IMR-90 (cell line): ENCODE results near the gene TTC28. TPM values are rescaled to one million over a fixed set of nuclear protein-coding genes. Genes with fewer than 3 reads are reported as not detected.

Source experiments
- ATAC-seq: fragments of 200-7000 bp; cut with Tn5 transposase; 2 replicates; pipeline ENCODE4 v1.9.1; 2020; ENCODE audit warnings: low read depth, mild to moderate bottlenecking, moderate library complexity
- BruUV-seq: library from RNA; stranded (reverse); fragments of 400-500 nt; replicated peaks from 2 replicates; lab custom pipeline; 2021; lab: Mats Ljungman, UMichigan
- CTCF ChIA-PET: fragments of 300-600 bp; formaldehyde crosslinking; extraction: SDS; loops from one replicate; lab custom pipeline; 2021; ENCODE audit warnings: antibody characterized with exemption; lab: Yijun Ruan, JAX
- POLR2A ChIA-PET: fragments of 300-600 bp; sonication (Branson Sonifier 250); formaldehyde crosslinking; loops from one replicate; lab custom pipeline; 2022; ENCODE audit warnings: antibody characterized with exemption; ENCODE audit not compliant: unreplicated experiment; lab: Charles Lee
- DNase-seq: peaks from one replicate; pipeline ENCODE4 v3.0.0; 2013
- H2AFZ ChIP-seq: replicated peaks from 2 replicates; pipeline ENCODE3; 2013; ENCODE audit warnings: low read length, mild to moderate bottlenecking; ENCODE audit not compliant: poor library complexity
- H2AK5ac ChIP-seq: 2 replicates; pipeline ENCODE4 v1.6.1; 2013; ENCODE audit warnings: low read depth, low read length, inconsistent platforms
- H2AK9ac ChIP-seq: replicated peaks from 2 replicates; pipeline ENCODE3; 2013; ENCODE audit warnings: mild to moderate bottlenecking, low read depth, low read length, moderate library complexity; ENCODE audit not compliant: poor library complexity
- H2BK120ac ChIP-seq: 2 replicates; pipeline ENCODE4 v1.6.1; 2013; ENCODE audit warnings: low read depth, low read length, inconsistent platforms
- H2BK15ac ChIP-seq: 3 replicates; pipeline ENCODE4 v1.6.1; 2013; ENCODE audit warnings: low read depth, low read length, inconsistent platforms
- H2BK20ac ChIP-seq: 2 replicates; pipeline ENCODE4 v1.6.1; 2013; ENCODE audit warnings: low read depth, mild to moderate bottlenecking, inconsistent platforms, low read length, moderate library complexity
- H2BK5ac ChIP-seq: 2 replicates; pipeline ENCODE4 v1.6.1; 2013; ENCODE audit warnings: mild to moderate bottlenecking, low read depth, low read length, inconsistent platforms; ENCODE audit not compliant: poor library complexity, severe bottlenecking
- H3K14ac ChIP-seq: replicated peaks from 2 replicates; pipeline ENCODE4 v1.6.1; 2013; ENCODE audit warnings: low read depth, low read length, inconsistent platforms
- H3K18ac ChIP-seq: 2 replicates; pipeline ENCODE4 v1.6.1; 2013; ENCODE audit warnings: low read depth, low read length, control low read depth
- H3K23ac ChIP-seq: 2 replicates; pipeline ENCODE4 v1.6.1; 2013; ENCODE audit warnings: low read depth, low read length, inconsistent platforms
- H3K27ac ChIP-seq: 2 replicates; pipeline ENCODE4 v1.5.1; 2013; ENCODE audit warnings: mild to moderate bottlenecking, control low read depth, low read length; ENCODE audit not compliant: insufficient read depth
- H3K27me3 ChIP-seq: 2 replicates; pipeline ENCODE4 v1.6.1; 2013; ENCODE audit warnings: low read length; ENCODE audit not compliant: control insufficient read depth, insufficient read depth
- H3K36me3 ChIP-seq: 2 replicates; pipeline ENCODE4 v1.6.1; 2013; ENCODE audit warnings: low read length, mixed read lengths; ENCODE audit not compliant: control insufficient read depth, insufficient read depth
- H3K4ac ChIP-seq: 2 replicates; pipeline ENCODE4 v1.6.1; 2013; ENCODE audit warnings: low read depth, low read length, inconsistent platforms
- H3K4me1 ChIP-seq: 2 replicates; pipeline ENCODE4 v1.6.1; 2013; ENCODE audit warnings: low read length, mixed read lengths; ENCODE audit not compliant: control insufficient read depth, insufficient read depth
- H3K4me2 ChIP-seq: 2 replicates; pipeline ENCODE4 v1.6.1; 2013; ENCODE audit warnings: low read depth, mild to moderate bottlenecking, control low read depth, low read length, moderate library complexity
- H3K4me3 ChIP-seq: 2 replicates; pipeline ENCODE4 v1.5.1; 2013; ENCODE audit warnings: low read depth, mild to moderate bottlenecking, control low read depth, low read length, moderate library complexity; ENCODE audit not compliant: insufficient read depth
- H3K56ac ChIP-seq: 2 replicates; pipeline ENCODE4 v1.6.1; 2013; ENCODE audit warnings: low read length, inconsistent platforms; ENCODE audit not compliant: insufficient read depth; ENCODE audit errors: extremely low read depth
- H3K79me1 ChIP-seq, 2 experiments: 2 replicates each; pipeline ENCODE4 v1.6.1; 2013; ENCODE audit warnings: low read length in 2 of 2, inconsistent platforms in 1 of 2, low read depth in 1 of 2
- H3K9ac ChIP-seq: 2 replicates; pipeline ENCODE4 v1.6.1; 2013; ENCODE audit warnings: low read depth, low read length, control low read depth
- H3K9me1 ChIP-seq: 2 replicates; pipeline ENCODE4 v1.6.1; 2013; ENCODE audit warnings: low read length, inconsistent platforms; ENCODE audit not compliant: insufficient read depth
- H3K9me3 ChIP-seq: 2 replicates; pipeline ENCODE4 v1.6.1; 2013; ENCODE audit warnings: low read length; ENCODE audit not compliant: control insufficient read depth, insufficient read depth
- H4K20me1 ChIP-seq: 2 replicates; pipeline ENCODE4 v1.6.1; 2013; ENCODE audit warnings: low read length, inconsistent platforms; ENCODE audit not compliant: insufficient read depth
- H4K5ac ChIP-seq: 2 replicates; pipeline ENCODE4 v1.6.1; 2013; ENCODE audit warnings: mild to moderate bottlenecking, low read depth, low read length, control low read depth
- H4K8ac ChIP-seq, 2 experiments: 2 replicates each; pipeline ENCODE4 v1.6.1; 2013; ENCODE audit warnings: low read depth in 2 of 2, low read length in 2 of 2, control low read depth in 1 of 2, inconsistent platforms in 1 of 2
- H4K91ac ChIP-seq: 2 replicates; pipeline ENCODE4 v1.6.1; 2013; ENCODE audit warnings: low read depth, low read length, inconsistent platforms; ENCODE audit not compliant: insufficient read depth
- BHLHE40 ChIP-seq: fragments of 150-350 bp; IDR thresholded peaks from 2 replicates; pipeline ENCODE4 v1.6.1; 2016; ENCODE audit warnings: mild to moderate bottlenecking, low read depth, low read length
- CEBPB ChIP-seq: IDR thresholded peaks from 2 replicates; pipeline ENCODE4 v1.6.1; 2012; ENCODE audit warnings: low read depth, low read length, improper control_type of control experiment
- CHD1 ChIP-seq: IDR thresholded peaks from 2 replicates; pipeline ENCODE4 v1.6.1; 2012; ENCODE audit warnings: low read depth, low read length, improper control_type of control experiment
- CTCF ChIP-seq: conservative IDR thresholded peaks from 2 replicates; pipeline ENCODE4 v1.5.1; 2012; ENCODE audit warnings: mild to moderate bottlenecking, low read depth, low read length, improper control_type of control experiment
- ELK1 ChIP-seq: fragments of 150-350 bp; IDR thresholded peaks from 2 replicates; pipeline ENCODE4 v1.6.1; 2016; ENCODE audit warnings: low read depth, mild to moderate bottlenecking, low read length, moderate library complexity, borderline replicate concordance
- FOS ChIP-seq: fragments of 150-350 bp; IDR thresholded peaks from 2 replicates; pipeline ENCODE4 v1.6.1; 2016; ENCODE audit warnings: low read depth, low read length
- MAZ ChIP-seq: IDR thresholded peaks from 2 replicates; pipeline ENCODE4 v1.6.1; 2012; ENCODE audit warnings: low read depth, mild to moderate bottlenecking, low read length, improper control_type of control experiment, moderate library complexity, borderline replicate concordance
- MXI1 ChIP-seq: IDR thresholded peaks from 2 replicates; pipeline ENCODE4 v1.6.1; 2012; ENCODE audit warnings: low read depth, mild to moderate bottlenecking, low read length, moderate library complexity, borderline replicate concordance
- NFE2L2 ChIP-seq: fragments of 150-350 bp; IDR thresholded peaks from 2 replicates; pipeline ENCODE4 v1.6.1; 2016; ENCODE audit warnings: low read depth, mild to moderate bottlenecking, low read length
- POLR2A ChIP-seq: IDR thresholded peaks from 2 replicates; pipeline ENCODE4 v1.6.1; 2012; ENCODE audit warnings: mild to moderate bottlenecking, low read depth, low read length
- RAD21 ChIP-seq: IDR thresholded peaks from 2 replicates; pipeline ENCODE4 v1.6.1; 2012; ENCODE audit warnings: low read length, improper control_type of control experiment
- RCOR1 ChIP-seq: IDR thresholded peaks from 2 replicates; pipeline ENCODE4 v1.6.1; 2012; ENCODE audit warnings: mild to moderate bottlenecking, low read length, improper control_type of control experiment; ENCODE audit not compliant: insufficient replicate concordance
- RFX5 ChIP-seq: IDR thresholded peaks from 2 replicates; pipeline ENCODE4 v1.8.0; 2012; ENCODE audit warnings: low read depth, mild to moderate bottlenecking, low read length, moderate library complexity
- SMC3 ChIP-seq: fragments of 150-350 bp; IDR thresholded peaks from 2 replicates; pipeline ENCODE4 v1.6.1; 2016; ENCODE audit warnings: low read depth, mild to moderate bottlenecking, antibody characterized with exemption, low read length, moderate library complexity
- USF2 ChIP-seq: fragments of 150-350 bp; IDR thresholded peaks from 2 replicates; pipeline ENCODE4 v1.6.1; 2017; ENCODE audit warnings: mild to moderate bottlenecking, antibody characterized with exemption, low read length, low read depth
- WGBS, 2 experiments: methylation state at CpG; one replicate each; pipeline versions ENCODE4 v1.1.5 to v1.1.7; 2013; ENCODE audit warnings: missing lambda C conversion rate in 2 of 2; ENCODE audit not compliant: insufficient read length in 1 of 2; ENCODE audit errors: extremely low coverage in 2 of 2; 5-methylcytosine and 5-hydroxymethylcytosine counted together
- dilution Hi-C: fragments of 300-500 bp; cut with HindIII; formaldehyde crosslinking; loops from one replicate; pipeline ENCODE4 v1.14.3; 2018; ENCODE audit warnings: low sequenced_read_pairs; ENCODE audit not compliant: unreplicated experiment
- in situ Hi-C: fragments of 300-500 bp; cut with MboI; formaldehyde crosslinking; loops from 3 replicates; pipeline ENCODE4 v1.14.3; 2019; ENCODE audit warnings: low sequenced_read_pairs, inconsistent platforms, mixed read lengths
- intact Hi-C: fragments of 100-400 bp; cut with micrococcal nuclease; formaldehyde crosslinking; loops from 2 replicates; pipeline ENCODE4 v1.10.0; 2022
- polyA plus RNA-seq, 3 experiments: library from polyadenylated mRNA; depleted of rRNA; stranded (reverse); fragments of >200 nt; gene quantifications; 2 replicates each; pipeline ENCODE4 v1.2.3, GENCODE V29; 2012; ENCODE audit warnings: low replicate concordance in 1 of 3
- total RNA-seq: library from RNA; depleted of rRNA; stranded (reverse); fragments of >200 nt; gene quantifications from 2 replicates; pipeline ENCODE4 v1.2.3, GENCODE V29; 2012

TTC28 gene
- total and polyA plus RNA-seq, 2 of the 4 experiments (the other 2 are of a cell fraction), result 5.6 to 13.3 TPM

- intact Hi-C loops, result no loop called here
- no peak overlapping the region for H3K4me3 ChIP-seq
- H3K9me1 ChIP-seq, result peaks cover 4% of the 10 kb centered on the region; the same call in 1 of the 2 replicates
- no peaks in the 10 kb centered on the region for H3K4me1 ChIP-seq
- no peak overlapping the region for H3K9ac ChIP-seq
- no peak overlapping the region for H2AK9ac ChIP-seq
- no peak for ATAC-seq
- H2BK120ac ChIP-seq, result no peak overlapping the region
- no peak overlapping the region for H2AK5ac ChIP-seq
- no peak overlapping the region for H3K56ac ChIP-seq
- H3K4me2 ChIP-seq, result no peak overlapping the region
- H3K79me1 ChIP-seq, result no peaks in the 10 kb centered on the region; a peak in 1 of 4 replicates
- peaks cover 8% of the 10 kb centered on the region for H3K36me3 ChIP-seq
- no peaks in the 10 kb centered on the region for H3K27me3 ChIP-seq
- no peak overlapping the region for H3K18ac ChIP-seq
- DNase-seq, result no peak
- H3K23ac ChIP-seq, result no peak overlapping the region
- no TSS peak for BruUV-seq
- dilution Hi-C loops, result no loop called here
- no peak overlapping the region for H3K27ac ChIP-seq
- no peak overlapping the region for H2BK5ac ChIP-seq
- H2AFZ ChIP-seq, result no peak overlapping the region
- CTCF ChIA-PET, result no interaction called here
- in situ Hi-C loops, result no loop called here
- no peak overlapping the region for H3K4ac ChIP-seq
- H4K91ac ChIP-seq, result no peak overlapping the region
- H2BK20ac ChIP-seq, result no peak overlapping the region
- TF ChIP-seq SMC3 (no peak), CEBPB (no peak), FOS (no peak), MXI1 (no peak), POLR2A (no peak), MAZ (no peak), CHD1 (no peak), ELK1 (no peak), BHLHE40 (no peak), CTCF (no peak), RFX5 (no peak), USF2 (no peak), NFE2L2 (no peak), RAD21 (no peak), RCOR1 (no peak)
- WGBS, 2 experiments, result no CpG with 5 or more reads among the region's 2 CpGs
- no peak overlapping the region for H3K14ac ChIP-seq
- H2BK15ac ChIP-seq, result no peak overlapping the region
- no peaks in the 10 kb centered on the region for H3K9me3 ChIP-seq
- no peak overlapping the region for H4K8ac ChIP-seq
- POLR2A ChIA-PET, result no interaction called here
- peaks cover 6% of the 10 kb centered on the region; the same call in 1 of the 2 replicates for H4K20me1 ChIP-seq
- H4K5ac ChIP-seq, result no peak overlapping the region
Measured at GRCh38 chr22:28048529-28048928, 631.1 kb downstream of the TTC28 start.
